Measurements from ENCODE around the gene MVK. TPM values are rescaled to one million over a fixed set of nuclear protein-coding genes. Genes with fewer than 3 reads are reported as not detected.

Gene MVK
- total and polyA plus RNA-seq, 2 experiments from 2014 or later, result 6.7 to 11.8 TPM

GRCh38 chr12:109529691-109530640 is 43.6 kb upstream of the MVK start:
- Histone ChIP-seq H3F3A (ENCODE audit: insufficient read depth) (no peaks in the 10 kb centered on the region), H3K9me3 (ENCODE audit: low read depth) (no peaks in the 10 kb centered on the region), H3K27ac (no peak overlapping the region), H3K4me2 (ENCODE audit: unreplicated experiment) (no peak overlapping the region), H3K9ac (no peak overlapping the region), H3K4me1 (ENCODE audit: insufficient read depth) (no peaks in the 10 kb centered on the region), H3K27me3 (replicated peaks; ENCODE audit: insufficient read depth) (no peaks in the 10 kb centered on the region), H3K79me2 (ENCODE audit: insufficient read depth) (no peaks in the 10 kb centered on the region), H2AFZ (no peak overlapping the region), H3K9me2 (ENCODE audit: insufficient read depth) (no peaks in the 10 kb centered on the region), H3K4me3 (no peak overlapping the region), H4K20me1 (ENCODE audit: insufficient read depth) (no peaks in the 10 kb centered on the region), H3K36me3 (ENCODE audit: low read depth) (peaks cover 4% of the 10 kb centered on the region; the same call in 1 of the 2 replicates)
- TF ChIP-seq EZH2phosphoT487 (IDR thresholded peaks at IDR 0.05; ENCODE audit: insufficient read depth, low read depth) (no peak), EZH2 (IDR thresholded peaks at IDR 0.05; ENCODE audit: insufficient read depth, poor library complexity, severe bottlenecking) (no peak)
- no peak for DNase-seq
- WGBS, 2 experiments (ENCODE audit: low coverage in 1 of 2, low lambda C conversion rate in 2 of 2, missing lambda C conversion rate in 2 of 2), result 86 to 88% methylated on average over 19 of the region's 19 CpGs
- in situ Hi-C loops (cut with MboI), result no loop called here

GRCh38 chr12:109531411-109531810 is 42.2 kb upstream of the MVK start:
- no peak for DNase-seq
- Histone ChIP-seq H3K36me3 (ENCODE audit: low read depth) (peaks cover 2% of the 10 kb centered on the region; the same call in 1 of the 2 replicates), H2AFZ (no peak overlapping the region), H3K4me3 (no peak overlapping the region), H3K9me2 (ENCODE audit: insufficient read depth) (no peaks in the 10 kb centered on the region), H3K4me1 (ENCODE audit: insufficient read depth) (no peaks in the 10 kb centered on the region), H3K9me3 (ENCODE audit: low read depth) (no peaks in the 10 kb centered on the region), H4K20me1 (ENCODE audit: insufficient read depth) (no peaks in the 10 kb centered on the region), H3F3A (ENCODE audit: insufficient read depth) (no peaks in the 10 kb centered on the region), H3K79me2 (ENCODE audit: insufficient read depth) (no peaks in the 10 kb centered on the region), H3K27ac (no peak overlapping the region), H3K27me3 (replicated peaks; ENCODE audit: insufficient read depth) (no peaks in the 10 kb centered on the region), H3K4me2 (ENCODE audit: unreplicated experiment) (no peak overlapping the region), H3K9ac (no peak overlapping the region)
- TF ChIP-seq EZH2phosphoT487 (IDR thresholded peaks at IDR 0.05; ENCODE audit: insufficient read depth, low read depth) (no peak), EZH2 (IDR thresholded peaks at IDR 0.05; ENCODE audit: insufficient read depth, poor library complexity, severe bottlenecking) (no peak)
- WGBS, 2 experiments (ENCODE audit: low coverage in 1 of 2, low lambda C conversion rate in 2 of 2, missing lambda C conversion rate in 2 of 2), result 75 to 76% methylated on average over 2 of the region's 2 CpGs
- in situ Hi-C loops (cut with MboI), result no loop called here

GRCh38 chr12:109532721-109533486 is 40.7 kb upstream of the MVK start:
- Histone ChIP-seq H3F3A (ENCODE audit: insufficient read depth) (no peaks in the 10 kb centered on the region), H3K4me3 (no peak overlapping the region), H3K79me2 (ENCODE audit: insufficient read depth) (no peaks in the 10 kb centered on the region), H4K20me1 (ENCODE audit: insufficient read depth) (no peaks in the 10 kb centered on the region), H3K27ac (no peak overlapping the region), H3K9me3 (ENCODE audit: low read depth) (no peaks in the 10 kb centered on the region), H3K27me3 (replicated peaks; ENCODE audit: insufficient read depth) (no peaks in the 10 kb centered on the region), H3K4me2 (ENCODE audit: unreplicated experiment) (no peak overlapping the region), H2AFZ (no peak overlapping the region), H3K36me3 (ENCODE audit: low read depth) (peaks cover 2% of the 10 kb centered on the region; the same call in 1 of the 2 replicates), H3K9ac (no peak overlapping the region), H3K4me1 (ENCODE audit: insufficient read depth) (no peaks in the 10 kb centered on the region), H3K9me2 (ENCODE audit: insufficient read depth) (no peaks in the 10 kb centered on the region)
- TF ChIP-seq EZH2phosphoT487 (IDR thresholded peaks at IDR 0.05; ENCODE audit: insufficient read depth, low read depth) (no peak), EZH2 (IDR thresholded peaks at IDR 0.05; ENCODE audit: insufficient read depth, poor library complexity, severe bottlenecking) (no peak)
- in situ Hi-C loops (cut with MboI), result no loop called here
- 84 to 86% methylated on average over 24 of the region's 24 CpGs for WGBS, 2 experiments (ENCODE audit: low coverage in 1 of 2, low lambda C conversion rate in 2 of 2, missing lambda C conversion rate in 2 of 2)
- DNase-seq, result no peak

- no peaks in the 10 kb centered on the region for H3K4me1 ChIP-seq (ENCODE audit: insufficient read depth)
- TF ChIP-seq EZH2phosphoT487 (IDR thresholded peaks at IDR 0.05; ENCODE audit: insufficient read depth, low read depth) (no peak), EZH2 (IDR thresholded peaks at IDR 0.05; ENCODE audit: insufficient read depth, poor library complexity, severe bottlenecking) (no peak)
- 93 to 94% methylated on average over 8 of the region's 8 CpGs for WGBS, 2 experiments (ENCODE audit: low coverage in 1 of 2, low lambda C conversion rate in 2 of 2, missing lambda C conversion rate in 2 of 2)
- H3K36me3 ChIP-seq (ENCODE audit: low read depth), result peaks cover 2% of the 10 kb centered on the region; the same call in 1 of the 2 replicates
- H4K20me1 ChIP-seq (ENCODE audit: insufficient read depth), result no peaks in the 10 kb centered on the region
- no peaks in the 10 kb centered on the region for H3K27me3 ChIP-seq (replicated peaks; ENCODE audit: insufficient read depth)
- no peak overlapping the region for H2AFZ ChIP-seq
- no peaks in the 10 kb centered on the region for H3K9me3 ChIP-seq (ENCODE audit: low read depth)
- H3K9me2 ChIP-seq (ENCODE audit: insufficient read depth), result no peaks in the 10 kb centered on the region
- H3K79me2 ChIP-seq (ENCODE audit: insufficient read depth), result no peaks in the 10 kb centered on the region
- no peak overlapping the region for H3K27ac ChIP-seq
- in situ Hi-C loops (cut with MboI), result no loop called here
- H3F3A ChIP-seq (ENCODE audit: insufficient read depth), result no peaks in the 10 kb centered on the region
- no peak overlapping the region for H3K9ac ChIP-seq
- H3K4me2 ChIP-seq (ENCODE audit: unreplicated experiment), result no peak overlapping the region
- DNase-seq, result no peak
- no peak overlapping the region for H3K4me3 ChIP-seq
Measured at GRCh38 chr12:109533487-109533740, 40.2 kb upstream of the MVK start.

Measured in GM23248 (cell line).